AG04449 (cell line): ENCODE data around the gene GLDN.

Source experiments
- CTCF ChIA-PET: fragments of 350-600 bp; formaldehyde crosslinking; extraction: SDS; loops from one replicate; lab custom pipeline; 2021; ENCODE audit warnings: antibody characterized with exemption; lab: Yijun Ruan, JAX
- POLR2A ChIA-PET: fragments of 400-600, 350-600 bp; formaldehyde crosslinking; extraction: SDS; loops from one replicate; lab custom pipeline; 2020; ENCODE audit warnings: antibody characterized with exemption, inconsistent platforms; lab: Yijun Ruan, JAX
- DNase-seq: peaks from one replicate; pipeline ENCODE4 v3.0.0-alpha.2; 2010; ENCODE audit warnings: low read depth, low spot score
- H3K4me3 ChIP-seq: 2 replicates; pipeline ENCODE4 v1.5.1; 2011; ENCODE audit warnings: low read depth, mild to moderate bottlenecking, control low read depth, low read length
- CTCF ChIP-seq: IDR thresholded peaks from one replicate; pipeline ENCODE4 v1.5.1; 2011; ENCODE audit warnings: mild to moderate bottlenecking, moderate library complexity, low read length, control low read depth, inconsistent platforms; ENCODE audit not compliant: insufficient read depth; ENCODE audit errors: missing control alignments

GLDN gene

GRCh38 chr15:51401872-51402517, 60.5 kb downstream of the GLDN start:
- ChIA-PET CTCF (interaction anchor here (0.8 to 11.7 kb wide), 36 partner anchors 9 to 269 kb away, joined by 3 to 177 read pairs (median 6); no protein-coding TSS in a partner anchor), POLR2A (no interaction called here)
- TF ChIP-seq CTCF = peak; percentile 68
- no peak for DNase-seq
- no peak overlapping the region for H3K4me3 ChIP-seq

GRCh38 chr15:51403072-51403878, 61.8 kb downstream of the GLDN start:
- POLR2A ChIA-PET = no interaction called here
- TF ChIP-seq CTCF = peak; percentile 63
- no peak for DNase-seq
- no peak overlapping the region for H3K4me3 ChIP-seq
- CTCF ChIA-PET = interaction anchor here (0.6 to 11.7 kb wide), 39 partner anchors 10 to 302 kb away, joined by 3 to 177 read pairs (median 5); no protein-coding TSS in a partner anchor

GRCh38 chr15:51403946-51404695, 62.7 kb downstream of the GLDN start:
- ChIA-PET CTCF (interaction anchor here (0.8 to 11.7 kb wide), 32 partner anchors 9 to 303 kb away, joined by 3 to 177 read pairs (median 6); no protein-coding TSS in a partner anchor), POLR2A (no interaction called here)
- no peak for TF ChIP-seq CTCF
- H3K4me3 ChIP-seq = no peak overlapping the region
- DNase-seq = no peak

GRCh38 chr15:51405693-51406523, 64.5 kb downstream of the GLDN start:
- no peak for DNase-seq
- H3K4me3 ChIP-seq = no peak overlapping the region
- CTCF ChIA-PET = interaction anchor here (0.8 to 11.7 kb wide), 8 partner anchors 17 to 243 kb away, joined by 3 to 177 read pairs (median 16); no protein-coding TSS in a partner anchor
- POLR2A ChIA-PET = no interaction called here
- no peak for TF ChIP-seq CTCF

- no peak for DNase-seq
- ChIA-PET POLR2A (no interaction called here), CTCF (interaction anchor here (0.9 to 8.3 kb wide), 2 partner anchors 13 to 251 kb away, joined by 3 to 87 read pairs; no protein-coding TSS in a partner anchor)
- no peak for TF ChIP-seq CTCF
- H3K4me3 ChIP-seq = no peak overlapping the region
These were observed 72.9 kb downstream of the GLDN start for GRCh38 chr15:51414256-51414860.
